Endodermal cell (in vitro differentiated cells): ENCODE data around the gene IRF6. TPM values are rescaled to one million over a fixed set of nuclear protein-coding genes. Genes with fewer than 3 reads are reported as not detected.

ENCODE experiments used
- DNase-seq: peaks from one replicate; pipeline ENCODE4 v3.0.0-alpha.2; 2017
- H3K27ac ChIP-seq: 2 replicates; pipeline ENCODE4 v1.5.1; 2013; ENCODE audit warnings: mild to moderate bottlenecking, low read depth, low read length, moderate library complexity
- H3K27me3 ChIP-seq: 2 replicates; pipeline ENCODE4 v1.6.1; 2013; ENCODE audit warnings: mild to moderate bottlenecking, low read length, moderate library complexity; ENCODE audit not compliant: insufficient read depth, control insufficient read depth, poor library complexity, severe bottlenecking
- H3K36me3 ChIP-seq: 2 replicates; pipeline ENCODE4 v1.7.0; 2013; ENCODE audit warnings: mild to moderate bottlenecking, low read length, moderate library complexity; ENCODE audit not compliant: control insufficient read depth, insufficient read depth
- H3K4me1 ChIP-seq: one replicate; pipeline ENCODE4 v1.7.0; 2013; ENCODE audit warnings: low read length; ENCODE audit not compliant: control insufficient read depth, insufficient read depth
- H3K4me3 ChIP-seq: 2 replicates; pipeline ENCODE4 v1.5.1; 2013; ENCODE audit warnings: mild to moderate bottlenecking, low read length, moderate library complexity
- H3K9ac ChIP-seq: 2 replicates; pipeline ENCODE4 v1.6.1; 2013; ENCODE audit warnings: mild to moderate bottlenecking, low read length, moderate library complexity; ENCODE audit not compliant: poor library complexity, severe bottlenecking; ENCODE audit errors: extremely low read depth
- H3K9me3 ChIP-seq: 2 replicates; pipeline ENCODE4 v1.6.1; 2013; ENCODE audit warnings: mild to moderate bottlenecking, low read length, moderate library complexity; ENCODE audit not compliant: control insufficient read depth
- H3K27ac Mint-ChIP-seq: 2 replicates; pipeline ENCODE4 v1.8.0; 2020; ENCODE audit warnings: mixed read lengths
- H3K27me3 Mint-ChIP-seq: 2 replicates; pipeline ENCODE4 v1.8.0; 2021; ENCODE audit warnings: mild to moderate bottlenecking, mixed read lengths; ENCODE audit not compliant: insufficient read depth
- H3K36me3 Mint-ChIP-seq: 2 replicates; pipeline ENCODE4 v1.8.0; 2020; ENCODE audit warnings: low read depth, mixed read lengths
- H3K4me1 Mint-ChIP-seq: 2 replicates; pipeline ENCODE4 v1.8.0; 2020; ENCODE audit warnings: mixed read lengths
- H3K4me3 Mint-ChIP-seq: 2 replicates; pipeline ENCODE4 v1.8.0; 2020; ENCODE audit warnings: mild to moderate bottlenecking, moderate library complexity, mixed read lengths
- H3K9me3 Mint-ChIP-seq: 2 replicates; pipeline ENCODE4 v1.8.0; 2020; ENCODE audit warnings: mild to moderate bottlenecking, mixed read lengths
- WGBS, 2 experiments: methylation state at CpG; one replicate each; pipeline versions ENCODE4 v1.1.5 to v1.1.7; 2013; ENCODE audit warnings: missing lambda C conversion rate in 2 of 2, mixed read lengths in 1 of 2; ENCODE audit not compliant: insufficient coverage in 1 of 2, insufficient read length in 1 of 2; 5-methylcytosine and 5-hydroxymethylcytosine counted together
- total RNA-seq, 2 donors: library from RNA; stranded (reverse); fragmentation: NEBNext Ultra II Directional in 1 of 2; extraction: Animal tissue kit (Norgen Biotek cat#: 25700) in 1 of 2; gene quantifications; 2 replicates in 1 of 2; 3 replicates in 1 of 2; pipeline ENCODE4 v1.2.1, GENCODE V29; 2021
- TF ChIP-seq, protein P1 (sequence below): fragments of 200-600 bp; sonication (generic); conservative IDR thresholded peaks from 2 replicates; pipeline ENCODE4 v1.5.0; 2021; ENCODE audit warnings: antibody characterized with exemption, mild to moderate bottlenecking

Gene IRF6
- total RNA-seq, 2 donors from 2014 or later, result 13.8 to 18.2 TPM

DNA sequence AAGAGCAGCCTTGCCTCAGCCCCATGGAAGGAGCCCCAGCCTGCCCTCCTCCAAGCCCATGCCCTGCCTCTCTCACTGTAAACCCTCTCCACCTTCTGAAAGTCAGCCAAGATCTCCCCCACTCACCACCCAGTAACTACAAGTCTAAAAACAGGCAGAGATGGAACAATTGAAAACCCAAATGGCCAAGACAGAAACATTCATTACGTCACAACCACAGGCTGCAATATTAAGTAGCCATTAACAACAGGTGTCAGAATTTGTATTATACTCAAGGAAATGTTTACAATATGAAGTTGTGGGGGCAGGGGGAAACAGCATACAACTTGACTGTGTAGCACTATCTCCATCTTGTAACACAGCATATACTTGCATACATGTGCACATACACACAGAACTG lies 2.4 kb downstream of the IRF6 start:
- Histone ChIP-seq H3K4me1 (peaks cover 4% of the 10 kb centered on the region), H3K9me3 (no peaks in the 10 kb centered on the region), H3K36me3 (no peaks in the 10 kb centered on the region), H3K9ac (no peak overlapping the region), H3K4me3 (no peak overlapping the region), H3K27me3 (peaks cover 43% of the 10 kb centered on the region), H3K27ac (no peak overlapping the region)
- TF ChIP-seq, protein P1, sequence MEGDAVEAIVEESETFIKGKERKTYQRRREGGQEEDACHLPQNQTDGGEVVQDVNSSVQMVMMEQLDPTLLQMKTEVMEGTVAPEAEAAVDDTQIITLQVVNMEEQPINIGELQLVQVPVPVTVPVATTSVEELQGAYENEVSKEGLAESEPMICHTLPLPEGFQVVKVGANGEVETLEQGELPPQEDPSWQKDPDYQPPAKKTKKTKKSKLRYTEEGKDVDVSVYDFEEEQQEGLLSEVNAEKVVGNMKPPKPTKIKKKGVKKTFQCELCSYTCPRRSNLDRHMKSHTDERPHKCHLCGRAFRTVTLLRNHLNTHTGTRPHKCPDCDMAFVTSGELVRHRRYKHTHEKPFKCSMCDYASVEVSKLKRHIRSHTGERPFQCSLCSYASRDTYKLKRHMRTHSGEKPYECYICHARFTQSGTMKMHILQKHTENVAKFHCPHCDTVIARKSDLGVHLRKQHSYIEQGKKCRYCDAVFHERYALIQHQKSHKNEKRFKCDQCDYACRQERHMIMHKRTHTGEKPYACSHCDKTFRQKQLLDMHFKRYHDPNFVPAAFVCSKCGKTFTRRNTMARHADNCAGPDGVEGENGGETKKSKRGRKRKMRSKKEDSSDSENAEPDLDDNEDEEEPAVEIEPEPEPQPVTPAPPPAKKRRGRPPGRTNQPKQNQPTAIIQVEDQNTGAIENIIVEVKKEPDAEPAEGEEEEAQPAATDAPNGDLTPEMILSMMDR, result no peak
- no peak overlapping the region for H3K4me3 Mint-ChIP-seq
- no peaks in the 10 kb centered on the region for H3K9me3 Mint-ChIP-seq
- peaks cover 24% of the 10 kb centered on the region for H3K4me1 Mint-ChIP-seq
- WGBS, 2 experiments, result 87% methylated on average over 1 of the region's 1 CpG; no CpG with 5 or more reads in 1 of the 2 experiments
- H3K27me3 Mint-ChIP-seq, result peaks cover 2% of the 10 kb centered on the region
- H3K36me3 Mint-ChIP-seq, result peaks cover 6% of the 10 kb centered on the region
- DNase-seq, result no peak
- no peak overlapping the region for H3K27ac Mint-ChIP-seq

DNA sequence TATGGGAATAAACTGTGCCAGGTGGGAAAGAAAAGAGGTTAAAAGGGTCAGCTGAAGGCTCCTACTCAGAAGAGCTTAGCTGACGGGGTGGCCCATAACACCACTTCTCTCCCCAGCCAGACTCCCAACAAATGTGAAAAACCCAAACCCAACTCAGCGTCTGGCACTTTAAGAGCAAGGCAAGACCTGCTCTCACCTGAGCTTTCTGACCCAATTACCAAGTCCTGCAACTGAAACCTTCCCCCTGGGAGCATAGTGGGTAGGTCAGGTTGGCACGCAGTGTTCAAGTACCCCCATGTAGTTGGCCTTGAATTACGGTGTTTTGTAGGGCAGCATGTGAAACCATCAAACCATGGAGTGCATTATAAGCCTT lies 3.2 kb downstream of the IRF6 start:
- Histone ChIP-seq H3K4me1 (peaks cover 4% of the 10 kb centered on the region), H3K4me3 (no peak overlapping the region), H3K27ac (no peak overlapping the region), H3K27me3 (peaks cover 43% of the 10 kb centered on the region), H3K9ac (no peak overlapping the region), H3K9me3 (no peaks in the 10 kb centered on the region), H3K36me3 (no peaks in the 10 kb centered on the region)
- WGBS, 2 experiments, result 86 to 93% methylated on average over 3 to 4 of the region's 4 CpGs
- Mint-ChIP-seq H3K4me3 (no peak overlapping the region), H3K4me1 (peaks cover 29% of the 10 kb centered on the region), H3K9me3 (no peaks in the 10 kb centered on the region), H3K36me3 (peaks cover 6% of the 10 kb centered on the region), H3K27me3 (peaks cover 2% of the 10 kb centered on the region), H3K27ac (no peak overlapping the region)
- TF ChIP-seq, protein P1, result no peak
- no peak for DNase-seq

DNA sequence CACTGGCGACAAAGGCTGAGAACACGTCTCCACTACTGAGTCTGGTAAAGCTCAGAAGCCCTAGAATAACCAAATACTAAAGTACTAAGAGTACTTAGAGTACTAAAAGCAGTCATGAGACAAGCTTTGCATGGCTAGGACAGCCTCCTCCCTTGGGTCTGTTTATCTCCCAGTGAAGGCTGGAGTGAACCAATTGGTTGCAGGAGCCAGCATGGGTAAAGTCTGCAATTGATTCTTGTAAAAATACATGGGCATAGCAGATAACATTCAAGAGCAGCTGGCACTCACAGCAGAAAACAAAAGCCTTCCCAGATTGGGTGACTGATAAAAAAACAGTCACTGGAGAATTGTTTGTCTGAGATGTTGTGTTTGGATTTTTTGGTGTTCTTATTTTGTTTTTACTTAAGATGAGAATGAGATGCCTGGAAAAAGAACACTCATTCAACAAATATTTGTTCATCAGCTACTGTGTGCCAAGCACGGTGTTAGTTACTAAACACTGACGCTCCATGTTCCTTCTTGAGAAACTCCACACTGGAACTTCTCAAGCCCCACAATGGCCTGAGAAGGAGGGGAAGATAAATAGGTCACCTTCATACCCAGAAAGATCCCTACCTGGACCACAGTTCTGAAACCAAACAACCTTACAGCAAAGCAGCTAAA lies 3.7 kb downstream of the IRF6 start:
- DNase-seq, result no peak
- WGBS, 2 experiments, result 94 to 100% methylated on average over 1 to 4 of the region's 4 CpGs
- TF ChIP-seq, protein P1, result no peak
- H3K4me1 Mint-ChIP-seq, result peaks cover 29% of the 10 kb centered on the region
- no peaks in the 10 kb centered on the region for H3K9me3 Mint-ChIP-seq
- Histone ChIP-seq H3K36me3 (no peaks in the 10 kb centered on the region), H3K27me3 (peaks cover 43% of the 10 kb centered on the region), H3K9me3 (no peaks in the 10 kb centered on the region), H3K9ac (no peak overlapping the region), H3K4me1 (peaks cover 4% of the 10 kb centered on the region), H3K4me3 (no peak overlapping the region), H3K27ac (no peak overlapping the region)
- peaks cover 2% of the 10 kb centered on the region for H3K27me3 Mint-ChIP-seq
- H3K4me3 Mint-ChIP-seq, result no peak overlapping the region
- H3K36me3 Mint-ChIP-seq, result peaks cover 6% of the 10 kb centered on the region
- H3K27ac Mint-ChIP-seq, result no peak overlapping the region
